Stimulated activated naive B cell treated with anti-CD40 and anti-IgM and Interleukin-4, amounts not matched to agents 10 μg/mL and 1 μg/mL and 100 μg/mL, for 72 hours (primary cell): Measurements from ENCODE around the gene SCLY.
"Not testable (repeated sequence)": the region's sequence is repeated elsewhere in the genome, so short reads cannot be mapped to it uniquely, and the experiment has no call there.

ENCODE experiments used
- ATAC-seq, 2 donors: fragments of 150-1000 bp; cut with Tn5 transposase; replicated peaks; 2 replicates each; pipeline ENCODE4 v1.10.0; 2021; ENCODE audit warnings: moderate library complexity in 1 of 2
- DNase-seq: peaks from one replicate; pipeline ENCODE4 v3.0.0; 2021
- H3K27ac Mint-ChIP-seq: one replicate; pipeline ENCODE4 v1.8.0; 2022; ENCODE audit warnings: mild to moderate bottlenecking, mixed read lengths
- H3K27me3 Mint-ChIP-seq, 2 donors: one replicate each; pipeline ENCODE4 v1.8.0; 2022; ENCODE audit warnings: mixed read lengths in 2 of 2
- H3K36me3 Mint-ChIP-seq, 2 donors: one replicate each; pipeline ENCODE4 v1.8.0; 2022; ENCODE audit warnings: mixed read lengths in 2 of 2, mild to moderate bottlenecking in 1 of 2
- H3K4me1 Mint-ChIP-seq, 2 donors: one replicate each; pipeline ENCODE4 v1.8.0; 2022; ENCODE audit warnings: mixed read lengths in 2 of 2, mild to moderate bottlenecking in 1 of 2
- H3K4me3 Mint-ChIP-seq, 2 donors: one replicate each; pipeline ENCODE4 v1.8.0; 2022; ENCODE audit warnings: mild to moderate bottlenecking in 2 of 2, mixed read lengths in 2 of 2, moderate library complexity in 1 of 2
- H3K9me3 Mint-ChIP-seq, 2 donors: one replicate each; pipeline ENCODE4 v1.8.0; 2022; ENCODE audit warnings: mixed read lengths in 2 of 2, mild to moderate bottlenecking in 1 of 2

The SCLY gene

DNA sequence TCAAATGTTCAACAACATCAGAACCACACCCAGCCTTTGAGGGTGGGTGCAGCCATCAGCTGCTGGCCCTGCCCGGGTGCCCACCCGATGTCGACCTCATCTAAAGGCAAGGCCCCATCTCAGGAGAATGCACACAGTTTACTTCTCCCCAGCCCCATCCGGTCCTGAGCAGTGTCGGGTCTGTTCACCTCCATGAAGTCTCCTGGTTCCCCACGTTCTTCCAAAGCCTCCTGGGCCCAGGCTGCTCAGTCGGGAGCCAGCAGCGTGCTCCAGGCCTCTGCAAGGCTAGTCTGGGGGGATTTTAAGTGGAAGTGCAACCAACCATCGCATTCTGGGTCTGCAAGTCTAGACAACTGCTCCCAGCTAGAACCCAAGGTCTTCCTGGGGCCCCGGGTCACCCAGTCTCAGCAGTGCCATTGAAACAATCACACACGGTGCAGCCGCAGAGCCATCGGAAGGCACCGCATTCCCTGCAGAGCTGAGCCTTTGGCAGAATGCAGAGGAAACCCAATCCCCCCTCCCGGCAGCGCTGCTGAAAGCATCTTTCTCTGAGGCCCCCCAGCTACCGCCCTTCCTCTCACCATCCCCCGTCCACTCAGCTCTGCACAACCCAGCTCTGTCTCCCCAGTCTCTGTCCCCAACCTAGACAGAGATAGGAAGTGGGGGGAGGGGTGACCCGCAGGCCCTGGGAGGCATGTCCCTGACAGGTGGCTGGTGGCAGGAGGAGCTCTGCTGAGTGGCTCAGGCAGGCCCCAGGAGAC, 47.8 kb downstream of the SCLY start:
- peak overlapping the region; percentile 85 to 87 for H3K4me3 Mint-ChIP-seq
- H3K27ac Mint-ChIP-seq: peak overlapping the region; percentile 78
- DNase-seq (peak; percentile 47), ATAC-seq (peak; percentile 62 to 73)
- peaks cover 41 to 62% of the 10 kb centered on the region in 2 donors for H3K4me1 Mint-ChIP-seq
- no peaks in the 10 kb centered on the region for H3K27me3 Mint-ChIP-seq
- peaks cover 7 to 10% of the 10 kb centered on the region in 2 donors for H3K9me3 Mint-ChIP-seq
- H3K36me3 Mint-ChIP-seq: peaks cover 14 to 16% of the 10 kb centered on the region in 2 donors

GRCh38 chr2:238113611-238114010, 52.8 kb downstream of the SCLY start:
- ATAC-seq (no peak), DNase-seq (no peak)
- Mint-ChIP-seq H3K27ac (no peak overlapping the region), H3K27me3 (peaks cover 19% of the 10 kb centered on the region in 2 donors), H3K36me3 (peaks cover 25 to 31% of the 10 kb centered on the region in 2 donors), H3K9me3 (peaks cover 7 to 10% of the 10 kb centered on the region in 2 donors), H3K4me3 (no peak overlapping the region), H3K4me1 (peaks cover 13 to 21% of the 10 kb centered on the region in 2 donors)

DNA sequence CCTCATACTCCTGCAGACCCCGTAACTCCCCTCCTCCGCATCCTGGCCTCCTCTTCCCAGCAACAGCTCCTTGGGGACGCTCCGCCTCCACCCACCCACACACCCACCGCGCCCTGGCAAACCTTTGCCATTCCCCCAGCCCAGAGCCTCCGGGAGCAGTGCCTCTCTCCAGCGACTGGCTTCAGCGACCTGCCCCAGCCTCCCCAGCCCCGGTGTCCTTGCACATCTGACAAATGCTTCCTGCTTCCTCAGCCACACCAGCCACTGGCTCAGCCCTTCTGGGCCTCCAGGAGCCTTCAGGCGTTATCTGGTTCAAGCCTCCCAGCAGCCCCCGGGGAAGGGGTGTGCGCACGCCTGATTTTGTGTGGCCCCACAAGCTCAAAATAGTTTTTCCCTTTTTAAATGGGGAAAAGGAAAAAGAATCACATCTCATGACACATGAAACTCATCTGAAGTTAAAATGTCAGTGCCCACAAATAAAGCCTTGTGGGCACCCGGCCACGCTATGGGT, 53.6 kb downstream of the SCLY start:
- Mint-ChIP-seq H3K4me1 (peaks cover 7 to 19% of the 10 kb centered on the region in 2 donors), H3K4me3 (no peak overlapping the region)
- ATAC-seq: no peak

GRCh38 chr2:238114851-238115660, 54.3 kb downstream of the SCLY start:
- Mint-ChIP-seq H3K4me1 (peaks cover 6 to 22% of the 10 kb centered on the region in 2 donors), H3K27ac (peak overlapping the region; percentile 56), H3K4me3 (no peak overlapping the region), H3K36me3 (peaks cover 24 to 35% of the 10 kb centered on the region in 2 donors), H3K9me3 (peaks cover 7 to 10% of the 10 kb centered on the region in 2 donors), H3K27me3 (peaks cover 24 to 25% of the 10 kb centered on the region in 2 donors)
- DNase-seq (no peak), ATAC-seq (no peak)

More for the DNA sequence above, 53.6 kb downstream of the SCLY start:
- no peak for DNase-seq
- H3K27me3 Mint-ChIP-seq: peaks cover 24 to 25% of the 10 kb centered on the region in 2 donors
- H3K27ac Mint-ChIP-seq: peak overlapping the region; percentile 56
- H3K9me3 Mint-ChIP-seq: peaks cover 7 to 10% of the 10 kb centered on the region in 2 donors
- peaks cover 24 to 35% of the 10 kb centered on the region in 2 donors for H3K36me3 Mint-ChIP-seq

- Mint-ChIP-seq H3K4me1 (peaks cover 9 to 28% of the 10 kb centered on the region in 2 donors), H3K36me3 (peaks cover 24 to 35% of the 10 kb centered on the region in 2 donors), H3K27me3 (peaks cover 24 to 25% of the 10 kb centered on the region in 2 donors)
- not testable (repeated sequence) for H3K4me3 Mint-ChIP-seq, DNase-seq, H3K27ac Mint-ChIP-seq, ATAC-seq, H3K9me3 Mint-ChIP-seq
These were observed 54.9 kb downstream of the SCLY start for GRCh38 chr2:238115709-238116108.

DNA sequence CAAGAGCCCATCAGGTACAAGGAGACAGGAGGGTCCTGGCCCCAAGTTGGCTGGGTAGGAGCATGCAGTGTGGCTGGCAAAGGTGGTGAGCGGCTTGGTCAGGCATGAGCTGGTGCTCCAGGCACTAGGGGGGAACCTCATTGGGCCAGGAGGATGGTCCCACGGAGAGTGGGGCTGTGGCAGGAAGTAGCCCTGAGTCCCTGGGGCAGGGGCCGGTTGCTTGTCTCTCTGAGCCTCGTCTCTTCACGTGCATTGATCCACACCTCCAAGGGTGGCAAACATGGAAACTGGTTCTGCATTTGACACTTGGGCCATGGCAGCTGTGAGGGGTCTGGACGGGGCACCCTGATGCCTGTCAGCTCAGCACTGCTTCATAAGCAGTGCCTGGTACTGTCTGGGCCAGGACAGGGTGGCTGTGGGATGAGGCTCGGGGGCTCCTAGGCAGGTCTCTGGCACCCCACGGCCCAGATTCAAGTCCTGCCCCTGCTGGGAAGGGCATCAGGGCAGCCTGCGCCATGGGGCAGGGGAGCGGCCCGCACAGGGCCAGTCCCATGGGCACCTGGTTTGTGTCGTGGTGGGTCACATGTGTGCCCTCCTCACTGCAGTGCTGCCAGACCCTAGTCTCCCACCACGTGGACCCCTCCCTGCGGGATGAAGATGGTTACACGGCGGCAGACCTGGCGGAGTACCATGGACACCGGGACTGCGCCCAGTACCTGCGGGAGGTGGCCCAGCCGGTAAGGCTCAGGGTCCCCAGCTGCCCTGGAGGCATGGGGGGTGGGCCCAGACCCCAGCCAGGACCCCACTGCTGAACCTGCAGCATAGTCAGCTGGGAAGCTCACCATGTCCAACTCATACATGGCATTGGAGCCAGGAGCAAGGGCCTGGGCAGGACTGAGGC, 55.7 kb downstream of the SCLY start:
- Mint-ChIP-seq H3K27me3 (peaks cover 24 to 25% of the 10 kb centered on the region in 2 donors), H3K27ac (no peak overlapping the region), H3K9me3 (peaks cover 4 to 6% of the 10 kb centered on the region in 2 donors), H3K4me3 (no peak overlapping the region), H3K36me3 (peaks cover 22 to 31% of the 10 kb centered on the region in 2 donors), H3K4me1 (peaks cover 9 to 28% of the 10 kb centered on the region in 2 donors)
- ATAC-seq (no peak), DNase-seq (no peak)

DNA sequence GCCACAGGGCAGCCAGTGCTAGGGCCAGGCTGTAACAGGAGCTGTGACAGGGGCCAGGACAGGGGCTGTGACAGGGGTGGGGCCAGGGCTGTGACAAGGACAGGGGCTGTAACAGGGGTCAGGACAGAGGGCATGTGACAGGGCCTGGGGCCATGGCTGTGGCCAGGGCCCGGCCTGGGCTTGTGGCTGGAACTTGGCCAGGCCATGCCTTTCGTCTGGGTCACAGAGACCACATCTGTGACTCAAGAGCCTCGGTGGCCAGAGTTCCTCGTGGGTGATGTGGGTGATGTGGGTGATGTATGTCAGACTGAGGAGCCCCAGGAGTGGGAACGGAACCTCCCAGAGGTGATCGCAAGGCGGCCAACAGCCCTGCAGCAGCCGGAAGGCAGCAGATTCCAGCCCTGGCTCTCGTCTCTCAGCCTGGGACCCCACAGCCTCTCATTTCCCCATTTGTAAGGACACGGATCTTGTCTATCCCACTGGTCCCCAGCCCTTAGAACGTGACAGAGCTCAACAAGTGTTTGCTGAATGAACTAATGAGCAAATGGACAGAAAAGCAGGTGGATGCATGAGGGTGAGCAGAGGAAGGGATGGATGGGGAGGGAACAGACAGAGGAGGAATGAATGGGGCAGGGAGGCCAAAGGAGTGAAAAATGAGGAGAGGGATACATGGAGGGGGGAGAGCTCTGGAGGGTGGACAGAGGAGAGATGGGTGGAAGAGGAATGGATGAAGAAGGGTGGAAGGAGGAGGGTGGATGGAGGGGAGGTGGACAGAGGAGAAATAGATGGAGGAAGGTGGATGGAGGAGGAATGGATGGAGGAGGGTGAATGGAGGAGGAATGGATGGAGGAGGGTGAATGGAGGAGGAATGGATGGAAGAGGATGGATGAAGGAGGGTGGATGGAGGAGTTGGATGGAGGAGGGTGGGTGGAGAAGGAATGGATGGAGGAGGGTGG, 56.7 kb downstream of the SCLY start:
- ATAC-seq (no peak), DNase-seq (no peak)
- Mint-ChIP-seq H3K4me3 (no peak overlapping the region), H3K9me3 (peaks cover 4 to 6% of the 10 kb centered on the region in 2 donors), H3K4me1 (peaks cover 9 to 28% of the 10 kb centered on the region in 2 donors), H3K27ac (no peak overlapping the region), H3K27me3 (peaks cover 24 to 25% of the 10 kb centered on the region in 2 donors), H3K36me3 (peaks cover 22 to 31% of the 10 kb centered on the region in 2 donors)

DNA sequence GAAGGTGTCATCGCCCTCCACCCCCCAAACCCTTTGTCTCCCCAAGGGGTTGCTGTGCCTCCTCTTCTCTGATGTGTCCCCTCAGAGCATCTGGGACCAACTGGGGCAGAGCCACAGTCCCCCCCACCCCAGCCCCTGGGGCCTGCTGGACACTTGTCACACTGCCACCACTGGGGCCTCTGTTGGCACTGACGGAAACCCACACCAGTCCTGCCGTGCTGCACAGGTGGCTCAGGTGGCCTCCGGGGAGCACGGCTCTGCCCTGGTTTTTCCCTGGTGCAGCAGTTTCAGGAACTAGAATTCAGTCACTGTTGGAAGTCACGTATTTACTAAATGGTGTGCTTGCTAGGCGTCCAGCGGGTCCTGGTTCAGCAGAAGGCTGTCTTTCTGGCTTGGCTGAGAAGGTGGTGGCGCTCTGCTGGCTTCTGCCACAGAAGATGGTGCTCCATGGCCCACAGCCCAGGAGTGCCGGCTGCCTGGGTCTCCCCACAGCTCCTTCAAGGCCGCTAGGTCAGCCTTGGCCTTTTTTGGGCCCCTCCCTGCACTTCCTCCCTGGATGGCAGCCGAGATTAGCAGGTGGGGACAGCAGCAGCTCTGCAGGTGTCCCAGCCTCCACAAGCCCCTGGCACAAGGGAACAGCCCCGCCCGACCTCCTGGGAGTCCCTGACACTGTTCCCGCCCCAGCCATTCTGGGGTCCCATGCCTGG, 59.1 kb downstream of the SCLY start:
- peak; percentile 87 to 91 for ATAC-seq

DNA sequence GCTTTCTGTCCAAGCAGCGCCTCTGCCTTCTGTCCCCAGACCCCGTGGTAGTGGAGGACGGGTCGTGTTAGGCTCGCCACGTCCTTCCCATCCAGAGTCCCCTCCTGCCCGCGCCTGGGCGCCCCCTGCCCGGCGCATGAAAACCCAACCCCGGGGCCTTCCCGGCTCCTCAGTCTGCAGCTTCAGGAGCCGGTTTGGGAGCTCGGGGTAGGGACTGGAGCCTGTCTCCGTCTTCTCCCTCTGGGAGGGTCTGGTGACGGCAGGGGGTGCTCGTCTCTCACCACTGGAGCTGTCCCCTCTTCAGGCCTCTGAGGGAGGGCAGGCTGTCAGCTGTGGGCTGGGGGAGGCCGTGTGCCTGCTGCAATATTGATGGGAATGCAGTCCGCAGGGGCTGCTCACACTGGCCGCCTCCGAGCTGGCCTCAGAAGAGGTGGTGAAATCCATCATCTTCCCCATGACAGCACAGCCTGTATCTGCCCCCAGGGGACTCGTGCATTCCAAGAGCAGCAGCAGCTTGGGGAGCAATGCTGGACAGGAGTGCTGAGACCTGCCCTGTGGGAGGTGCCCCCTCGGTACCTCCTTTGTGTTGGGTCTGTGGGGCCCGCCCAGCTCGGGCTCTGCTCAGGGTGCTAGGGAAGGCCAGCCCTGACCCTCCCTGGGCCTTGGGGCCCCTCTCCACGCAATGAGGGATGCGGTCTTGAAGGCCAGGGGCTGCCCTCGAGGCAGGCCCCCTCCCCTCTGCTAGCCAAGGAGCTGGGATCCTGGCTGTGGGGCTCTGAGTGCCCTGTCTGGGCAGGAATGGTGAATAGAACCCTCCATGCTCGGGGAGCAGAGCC, 59.9 kb downstream of the SCLY start:
- Mint-ChIP-seq H3K27ac (no peak overlapping the region), H3K4me3 (no peak overlapping the region), H3K4me1 (peaks cover 3 to 19% of the 10 kb centered on the region in 2 donors), H3K36me3 (peaks cover 9 to 11% of the 10 kb centered on the region in 2 donors), H3K27me3 (peaks cover 24 to 25% of the 10 kb centered on the region in 2 donors), H3K9me3 (no peaks in the 10 kb centered on the region)
- DNase-seq (no peak), ATAC-seq (peak in 1 of 2 donors; percentile 3)

More for the DNA sequence above, 59.1 kb downstream of the SCLY start:
- peaks cover 24 to 25% of the 10 kb centered on the region in 2 donors for H3K27me3 Mint-ChIP-seq
- peaks cover 9 to 11% of the 10 kb centered on the region in 2 donors for H3K36me3 Mint-ChIP-seq
- H3K9me3 Mint-ChIP-seq: no peaks in the 10 kb centered on the region
- H3K27ac Mint-ChIP-seq: peak overlapping the region; percentile 59
- peak; percentile 40 for DNase-seq
- no peak overlapping the region for H3K4me3 Mint-ChIP-seq
- H3K4me1 Mint-ChIP-seq: peaks cover 3 to 19% of the 10 kb centered on the region in 2 donors

DNA sequence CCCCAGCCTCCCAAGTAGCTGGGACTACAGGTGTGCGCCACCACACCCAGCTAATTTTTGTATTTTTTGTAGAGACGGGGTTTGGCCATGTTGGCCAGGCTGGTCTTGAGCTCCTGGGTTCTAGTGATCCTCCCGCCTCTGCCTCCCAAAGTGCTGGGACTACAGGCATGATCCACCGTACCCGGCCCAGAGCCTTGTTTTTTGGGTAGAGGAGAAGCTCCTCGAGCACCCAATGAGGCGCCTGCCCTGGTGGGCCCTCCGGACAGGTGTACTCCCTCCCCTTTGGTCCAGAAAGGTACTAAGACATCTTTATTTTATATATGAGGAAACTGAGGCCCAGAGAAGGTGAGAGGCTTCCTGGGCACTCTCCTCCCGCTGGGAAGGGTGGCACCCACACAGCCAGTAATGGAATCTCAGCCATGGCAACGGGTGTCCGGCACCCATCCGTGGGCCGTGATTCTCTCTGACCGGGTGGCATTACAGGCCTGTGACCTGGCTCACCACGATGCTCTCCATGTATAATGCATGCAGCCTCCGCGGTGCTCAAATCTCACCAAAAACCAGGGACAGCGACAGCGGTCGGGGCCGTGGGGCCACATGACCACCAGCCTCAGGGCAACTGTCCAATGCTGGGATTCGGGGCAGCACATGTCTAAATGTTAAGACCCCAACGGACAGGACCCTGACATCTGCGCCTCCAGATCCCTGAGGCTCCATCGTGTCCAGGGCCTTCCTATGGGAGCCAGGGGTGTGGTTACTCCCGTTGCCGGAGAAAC, 60.9 kb downstream of the SCLY start:
- Mint-ChIP-seq H3K4me1 (peaks cover 3 to 19% of the 10 kb centered on the region in 2 donors), H3K27me3 (peaks cover 20 to 23% of the 10 kb centered on the region in 2 donors), H3K27ac (no peak overlapping the region), H3K36me3 (peaks cover 4 to 11% of the 10 kb centered on the region in 2 donors), H3K9me3 (no peaks in the 10 kb centered on the region), H3K4me3 (no peak overlapping the region)
- ATAC-seq (no peak), DNase-seq (no peak)
